NCI-H748 (cell line): ENCODE measurements around the gene TTC1.
"Not testable (repeated sequence)": the region's sequence is repeated elsewhere in the genome, so short reads cannot be mapped to it uniquely, and the experiment has no call there.

Experiments used
- DNase-seq: peaks from one replicate; lab custom pipeline; 2025; ENCODE audit not compliant: unreplicated experiment; lab: John Stamatoyannopoulos, UW

TTC1 gene

GRCh38 chr5:160039810-160040470 lies 31.0 kb downstream of the TTC1 start:
- DNase-seq = no peak

DNA sequence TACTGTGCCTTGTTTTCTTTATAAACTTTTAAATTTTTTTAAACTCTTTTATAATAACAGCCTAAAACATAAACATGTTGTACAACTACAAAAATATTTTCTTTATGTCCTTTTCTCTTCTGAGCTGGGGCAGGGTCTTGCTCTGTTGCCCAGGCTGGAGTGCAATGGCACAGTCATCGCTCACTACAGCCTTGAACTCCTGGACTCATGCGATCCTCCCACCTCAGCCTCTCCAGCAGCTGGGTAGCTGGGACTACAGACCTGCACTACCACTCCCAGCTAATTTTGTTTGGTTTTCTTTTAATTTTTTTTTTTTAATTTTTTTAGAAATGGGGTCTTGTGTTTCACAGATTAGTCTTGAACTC lies 31.5 kb downstream of the TTC1 start:
- no peak for DNase-seq

DNA sequence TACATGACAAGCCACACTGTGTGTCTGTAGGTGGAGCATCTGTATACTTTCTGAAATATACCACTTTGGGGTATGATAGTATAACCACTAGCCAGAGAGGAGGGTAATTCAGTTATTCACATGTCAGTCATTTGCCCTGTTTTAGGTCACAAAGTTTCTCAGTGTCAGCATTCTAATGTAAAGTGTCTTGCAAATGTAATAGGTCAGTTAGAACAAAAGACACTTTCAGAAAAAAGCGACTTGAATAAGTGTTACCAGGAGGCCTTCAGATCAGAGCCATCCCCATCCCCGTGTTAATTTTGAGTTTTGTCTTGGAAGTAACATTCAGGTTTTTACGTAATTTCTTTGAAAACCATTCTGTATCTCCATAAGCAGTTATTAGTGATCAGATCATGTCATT lies 33.7 kb downstream of the TTC1 start:
- no peak for DNase-seq

GRCh38 chr5:160044391-160044804 lies 35.5 kb downstream of the TTC1 start:
- DNase-seq = no peak

- DNase-seq = no peak
These were observed 36.0 kb downstream of the TTC1 start for GRCh38 chr5:160044967-160045366.

- no peak for DNase-seq
These were observed 38.5 kb downstream of the TTC1 start for GRCh38 chr5:160047423-160047822.

DNA sequence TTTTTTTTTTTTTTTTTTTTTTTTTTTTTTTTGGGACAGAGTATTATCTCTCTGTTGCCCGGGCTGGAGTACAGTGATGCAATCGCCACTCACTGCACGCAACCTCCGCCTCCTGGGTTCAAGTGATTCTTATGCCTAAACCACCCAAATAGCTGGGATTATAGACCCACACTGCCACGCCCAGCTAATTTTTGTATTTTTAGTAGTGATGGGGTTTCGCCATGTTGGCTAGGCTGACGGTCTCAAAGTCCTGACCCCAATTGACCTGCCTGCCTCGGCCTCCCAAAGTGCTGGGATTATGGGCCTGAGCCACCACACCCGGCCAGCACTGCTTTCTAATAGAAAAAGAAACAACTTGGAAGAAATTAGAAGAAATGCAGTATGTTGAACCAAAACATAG lies 39.2 kb downstream of the TTC1 start:
- DNase-seq = no peak

DNA sequence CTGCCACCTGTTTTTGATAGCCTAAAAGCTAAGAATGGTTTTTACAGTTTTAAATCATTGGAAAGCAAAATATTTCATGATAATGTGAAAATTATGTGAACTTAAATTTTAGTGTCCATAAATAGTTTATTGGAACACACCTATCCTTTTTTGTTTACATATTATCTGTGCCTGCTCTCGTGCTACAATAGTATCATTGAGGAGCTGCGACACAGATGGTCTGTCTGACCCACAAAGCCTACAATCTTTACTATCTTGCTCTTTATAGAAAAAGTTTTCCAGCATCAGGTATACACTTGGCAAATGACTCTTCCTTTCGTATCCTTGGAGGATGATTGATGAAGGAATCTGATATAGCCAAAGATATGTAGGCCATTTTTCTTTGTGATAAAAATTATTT lies 40.2 kb downstream of the TTC1 start:
- DNase-seq = no peak

GRCh38 chr5:160054047-160054446 lies 45.1 kb downstream of the TTC1 start:
- no peak for DNase-seq

DNA sequence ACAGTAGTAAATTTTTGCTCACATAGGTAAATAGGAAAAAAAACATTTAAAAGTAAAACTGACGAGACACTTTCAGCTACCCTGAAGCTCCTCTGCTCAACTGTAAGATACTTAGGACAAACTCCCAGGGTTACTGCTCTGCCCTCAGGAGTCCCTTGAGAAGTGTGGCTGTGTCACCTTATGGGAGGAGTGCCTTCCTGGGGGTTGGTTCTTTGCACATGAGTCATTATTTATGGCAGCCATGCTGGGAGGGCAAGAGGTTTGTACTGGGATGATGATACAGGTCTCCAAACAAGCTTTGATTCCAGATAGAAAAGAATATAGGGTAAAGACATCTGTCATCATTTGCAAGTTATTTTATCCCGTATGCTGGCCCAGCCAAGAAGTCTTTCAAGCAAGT lies 45.9 kb downstream of the TTC1 start:
- no peak for DNase-seq

DNA sequence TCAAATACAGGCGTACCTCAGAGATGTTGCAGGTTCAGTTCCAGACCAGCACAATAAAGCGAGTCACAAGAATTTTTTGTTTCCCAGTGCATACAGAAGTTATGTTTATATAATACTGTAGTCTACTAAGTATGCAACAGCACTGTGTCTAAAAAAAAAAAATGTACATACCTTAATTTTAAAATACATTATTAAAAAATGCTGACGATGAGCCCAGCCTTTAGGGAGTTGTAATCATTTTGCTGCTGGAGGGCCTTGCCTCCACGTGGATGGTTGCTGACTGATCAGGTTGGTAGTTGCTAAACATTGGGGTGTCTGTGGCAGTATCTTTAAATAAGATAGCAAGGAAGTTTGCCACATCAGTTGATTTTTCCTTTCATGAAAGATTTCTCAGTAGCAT lies 48.3 kb downstream of the TTC1 start:
- no peak for DNase-seq

DNA sequence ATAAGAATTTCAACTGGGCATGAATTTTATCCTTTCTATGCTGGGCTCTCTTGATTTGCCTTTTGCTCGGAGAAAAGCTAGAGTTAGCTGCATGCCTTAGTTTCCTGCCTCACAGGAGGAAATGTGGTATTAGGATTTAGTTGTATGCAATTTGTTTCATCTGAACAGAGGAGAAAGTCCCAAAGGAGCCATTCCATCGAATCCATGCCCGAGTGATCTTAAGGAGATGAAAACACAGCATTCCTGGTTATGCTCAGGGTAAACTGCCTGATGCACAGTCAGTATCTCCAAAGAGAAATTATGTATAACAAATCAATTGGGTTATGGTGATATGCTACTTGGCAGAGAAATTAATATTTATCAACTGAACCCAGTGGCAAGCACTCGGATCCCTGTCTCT lies 51.1 kb downstream of the TTC1 start:
- no peak for DNase-seq

GRCh38 chr5:160061770-160062169 lies 52.8 kb downstream of the TTC1 start:
- DNase-seq = no peak

DNA sequence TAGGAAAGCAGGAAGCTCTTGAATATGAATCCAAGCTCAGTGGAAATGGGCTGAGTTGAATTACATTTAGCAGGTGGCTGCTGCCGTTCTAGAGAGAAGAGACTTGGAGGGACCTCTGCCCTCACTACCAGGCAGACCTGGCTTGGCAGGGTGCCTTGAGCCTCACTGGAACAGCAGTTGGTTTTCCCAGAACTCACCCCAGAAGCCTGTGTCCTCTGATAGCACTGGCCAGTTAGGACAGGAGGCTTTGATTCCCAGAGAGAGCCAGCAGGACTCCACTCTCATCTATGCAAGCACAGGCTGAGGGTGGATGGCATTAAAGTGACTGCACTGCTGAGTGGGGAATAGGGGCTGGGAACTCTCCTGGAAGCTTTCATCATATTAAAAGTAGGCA lies 55.5 kb downstream of the TTC1 start:
- DNase-seq = no peak

DNA sequence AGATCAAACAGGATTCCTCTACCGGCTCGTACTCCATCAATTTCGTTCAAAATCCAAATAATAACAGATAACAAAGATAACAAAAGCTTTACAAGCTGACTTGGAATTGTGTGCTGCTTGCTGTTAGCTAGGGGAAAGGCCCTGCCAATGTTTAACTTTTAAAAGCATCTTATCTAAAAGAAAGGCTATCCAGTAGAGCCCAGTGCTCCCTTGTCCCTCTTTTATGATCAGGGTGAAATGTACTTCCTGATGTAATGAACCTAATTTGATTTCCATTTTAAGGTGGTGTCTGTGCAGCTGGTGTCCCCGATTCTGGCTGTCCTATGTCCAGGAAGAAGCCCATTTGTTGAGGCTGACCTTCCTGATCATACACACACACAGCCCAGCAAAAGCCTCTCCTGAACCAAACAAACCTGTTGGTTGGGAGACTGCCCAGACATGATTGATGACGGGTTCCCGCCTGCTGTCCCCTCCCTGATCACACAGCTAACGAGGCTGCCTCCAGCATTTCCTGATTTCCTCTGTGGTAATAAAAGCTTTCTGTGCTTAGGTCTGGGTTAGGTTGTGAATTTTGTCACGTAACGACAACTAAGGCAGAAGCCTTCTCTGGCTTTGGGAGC lies 56.2 kb downstream of the TTC1 start:
- DNase-seq = peak; percentile 18

GRCh38 chr5:160069120-160069519 lies 60.2 kb downstream of the TTC1 start:
- not testable (repeated sequence) for DNase-seq

GRCh38 chr5:160071516-160071915 lies 62.6 kb downstream of the TTC1 start:
- no peak for DNase-seq

DNA sequence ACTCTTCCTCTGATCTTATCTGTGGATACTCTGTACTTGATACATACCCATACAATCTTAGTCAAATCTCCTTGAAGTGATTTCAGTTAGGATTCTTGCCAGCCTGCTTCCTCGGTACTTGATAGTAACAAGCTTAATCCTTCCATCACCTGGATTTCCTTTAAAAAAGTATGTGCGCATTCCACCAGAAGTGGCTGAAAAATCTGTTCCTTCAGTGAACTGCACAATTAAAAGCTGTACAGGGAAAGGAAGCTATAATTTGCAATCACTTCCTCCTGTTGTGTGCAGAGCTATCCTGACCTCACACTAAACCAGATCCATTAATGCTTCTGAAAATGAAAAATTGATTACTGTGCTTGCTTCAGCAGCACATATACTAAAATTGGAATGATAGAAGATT lies 63.0 kb downstream of the TTC1 start:
- DNase-seq = no peak

- no peak for DNase-seq
These were observed 66.1 kb downstream of the TTC1 start for GRCh38 chr5:160075073-160075472.

GRCh38 chr5:160076997-160077396 lies 68.1 kb downstream of the TTC1 start:
- DNase-seq = no peak

GRCh38 chr5:160079753-160080152 lies 70.8 kb downstream of the TTC1 start:
- DNase-seq = no peak

- no peak for DNase-seq
These were observed 72.6 kb downstream of the TTC1 start for GRCh38 chr5:160081495-160081894.
